T-helper 2 cell treated with Interferon-gamma antibody and Interleukin-4, amounts not matched to agents 5 μg/mL and 100 μg/mL, for 36 hours (primary cell): ENCODE results near the gene ACAD10.
"Not testable (repeated sequence)": the region's sequence is repeated elsewhere in the genome, so short reads cannot be mapped to it uniquely, and the experiment has no call there.

Experiments
- DNase-seq: peaks from one replicate; pipeline ENCODE4 v3.0.0; 2021; ENCODE audit warnings: low spot score
- H3K27ac Mint-ChIP-seq: one replicate; pipeline ENCODE4 v1.8.0; 2021; ENCODE audit warnings: mild to moderate bottlenecking, mixed read lengths
- H3K27me3 Mint-ChIP-seq: one replicate; pipeline ENCODE4 v1.8.0; 2021; ENCODE audit warnings: low read depth, mixed read lengths
- H3K36me3 Mint-ChIP-seq: one replicate; pipeline ENCODE4 v1.8.0; 2021; ENCODE audit warnings: low read depth, mixed read lengths
- H3K4me1 Mint-ChIP-seq: one replicate; pipeline ENCODE4 v1.8.0; 2021; ENCODE audit warnings: low read depth, mixed read lengths
- H3K4me3 Mint-ChIP-seq: one replicate; pipeline ENCODE4 v1.8.0; 2022; ENCODE audit warnings: mild to moderate bottlenecking, moderate library complexity, mixed read lengths
- H3K9me3 Mint-ChIP-seq: one replicate; pipeline ENCODE4 v1.8.0; 2021; ENCODE audit warnings: mixed read lengths

The ACAD10 gene

DNA sequence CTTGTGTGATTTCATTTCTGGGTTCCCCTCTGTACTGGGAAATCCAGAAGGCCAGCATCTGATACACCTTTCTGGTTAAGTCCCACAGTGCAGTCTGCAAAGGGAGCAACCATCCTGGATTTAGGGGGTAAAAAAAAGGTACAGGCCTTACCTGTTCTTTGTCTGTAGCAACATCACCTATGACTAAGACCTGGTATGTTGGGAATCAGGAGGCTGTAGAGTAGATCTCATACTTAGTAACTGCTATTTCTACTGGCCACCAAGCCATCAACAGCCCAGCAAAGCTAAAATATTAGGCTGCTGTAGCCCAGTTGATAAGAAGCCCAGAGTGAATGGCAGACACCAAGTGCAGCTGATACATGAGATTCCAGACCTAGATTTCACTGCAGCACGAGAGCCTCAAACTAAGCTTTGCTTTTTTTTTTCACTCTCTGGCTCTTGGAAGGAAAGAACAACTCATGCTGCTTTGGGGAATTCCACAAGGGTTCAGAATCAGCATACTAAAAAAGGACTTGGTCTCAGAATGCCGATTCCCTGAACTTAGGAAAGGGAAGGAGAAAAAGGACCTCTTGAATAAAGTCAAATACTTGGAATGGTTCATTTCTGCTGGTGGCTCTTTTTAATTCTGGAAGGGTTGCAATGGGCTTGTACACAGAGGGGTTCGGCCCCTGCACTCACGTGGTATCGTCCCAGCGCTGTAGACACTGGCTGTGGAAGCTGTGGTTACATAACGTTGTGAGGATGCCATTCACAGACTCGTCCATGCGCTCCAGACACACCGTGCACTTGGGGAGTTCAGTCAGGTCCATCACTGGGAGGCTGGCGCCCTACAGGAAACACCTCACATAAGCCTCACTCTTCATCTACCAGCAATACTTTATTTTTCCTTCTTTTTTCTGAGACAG lies 20.6 kb upstream of the ACAD10 start:
- peaks cover 37% of the 10 kb centered on the region for H3K36me3 Mint-ChIP-seq
- DNase-seq, result no peak
- H3K27ac Mint-ChIP-seq, result no peak overlapping the region
- H3K27me3 Mint-ChIP-seq, result no peaks in the 10 kb centered on the region
- H3K9me3 Mint-ChIP-seq, result no peaks in the 10 kb centered on the region
- peaks cover 1% of the 10 kb centered on the region for H3K4me1 Mint-ChIP-seq
- no peak overlapping the region for H3K4me3 Mint-ChIP-seq

GRCh38 chr12:111672822-111673381 lies 13.0 kb upstream of the ACAD10 start:
- no peak overlapping the region for H3K27ac Mint-ChIP-seq
- no peak for DNase-seq
- no peaks in the 10 kb centered on the region for H3K4me1 Mint-ChIP-seq

GRCh38 chr12:111673503-111673902 lies 12.3 kb upstream of the ACAD10 start:
- H3K4me3 Mint-ChIP-seq, result no peak overlapping the region
- no peaks in the 10 kb centered on the region for H3K27me3 Mint-ChIP-seq
- no peak overlapping the region for H3K27ac Mint-ChIP-seq
- peaks cover 24% of the 10 kb centered on the region for H3K36me3 Mint-ChIP-seq
- no peaks in the 10 kb centered on the region for H3K4me1 Mint-ChIP-seq
- no peaks in the 10 kb centered on the region for H3K9me3 Mint-ChIP-seq
- DNase-seq, result no peak

More at GRCh38 chr12:111672822-111673381, 13.0 kb upstream of the ACAD10 start:
- H3K36me3 Mint-ChIP-seq, result peaks cover 24% of the 10 kb centered on the region
- H3K27me3 Mint-ChIP-seq, result no peaks in the 10 kb centered on the region
- H3K4me3 Mint-ChIP-seq, result no peak overlapping the region
- no peaks in the 10 kb centered on the region for H3K9me3 Mint-ChIP-seq

GRCh38 chr12:111677186-111677585 lies 8.7 kb upstream of the ACAD10 start:
- no peaks in the 10 kb centered on the region for H3K4me1 Mint-ChIP-seq

DNA sequence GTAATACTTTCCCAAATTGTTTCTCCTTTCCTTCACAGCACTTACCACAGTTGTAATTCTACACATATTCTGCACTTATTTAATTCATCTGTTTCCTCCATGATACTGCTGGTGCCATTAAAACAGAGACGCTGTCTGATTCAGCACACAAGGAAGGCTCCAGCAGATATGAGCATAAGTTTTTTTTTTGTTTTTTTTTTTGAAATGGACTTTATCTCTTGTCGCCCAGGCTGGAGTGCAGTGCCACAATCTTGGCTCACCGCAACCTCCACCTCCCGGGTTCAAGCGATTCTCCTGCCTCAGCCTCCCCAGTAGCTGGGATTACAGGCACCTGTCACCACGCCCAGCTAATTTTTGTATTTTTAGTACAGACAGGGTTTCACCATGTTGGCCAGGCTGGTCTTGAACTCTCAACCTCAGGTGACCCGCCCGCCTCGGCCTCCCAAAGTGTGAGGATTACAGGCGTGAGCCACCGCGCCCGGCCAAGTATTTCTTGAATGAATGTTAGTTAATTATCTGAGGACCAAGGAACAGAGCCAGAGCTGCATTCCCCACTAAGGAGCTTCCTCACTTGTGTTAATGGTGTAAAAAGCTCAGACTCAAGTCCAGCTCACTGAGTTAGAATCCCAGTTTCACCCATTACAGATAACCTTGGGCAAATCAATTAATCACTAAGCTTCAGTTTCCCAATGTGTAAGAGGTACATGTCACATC lies 1.2 kb upstream of the ACAD10 start:
- Mint-ChIP-seq H3K36me3 (peaks cover 23% of the 10 kb centered on the region), H3K27ac (peak overlapping the region; percentile 98), H3K4me3 (peak overlapping the region; percentile 98), H3K4me1 (peaks cover 26% of the 10 kb centered on the region)
- H3K27me3 Mint-ChIP-seq, DNase-seq, H3K9me3 Mint-ChIP-seq: not testable (repeated sequence)

More at GRCh38 chr12:111677186-111677585, 8.7 kb upstream of the ACAD10 start:
- no peak overlapping the region for H3K4me3 Mint-ChIP-seq
- peaks cover 25% of the 10 kb centered on the region for H3K36me3 Mint-ChIP-seq
- H3K9me3 Mint-ChIP-seq, result no peaks in the 10 kb centered on the region
- no peaks in the 10 kb centered on the region for H3K27me3 Mint-ChIP-seq
- DNase-seq, result no peak
- no peak overlapping the region for H3K27ac Mint-ChIP-seq

GRCh38 chr12:111685322-111685810 lies 487 bp upstream of the ACAD10 start:
- peaks cover 2% of the 10 kb centered on the region for H3K27me3 Mint-ChIP-seq
- no peak for DNase-seq
- peak overlapping the region; percentile 98 for H3K27ac Mint-ChIP-seq
- H3K4me1 Mint-ChIP-seq, result peaks cover 26% of the 10 kb centered on the region
- peak overlapping the region; percentile 98 for H3K4me3 Mint-ChIP-seq
- H3K9me3 Mint-ChIP-seq, result no peaks in the 10 kb centered on the region
- peaks cover 23% of the 10 kb centered on the region for H3K36me3 Mint-ChIP-seq

DNA sequence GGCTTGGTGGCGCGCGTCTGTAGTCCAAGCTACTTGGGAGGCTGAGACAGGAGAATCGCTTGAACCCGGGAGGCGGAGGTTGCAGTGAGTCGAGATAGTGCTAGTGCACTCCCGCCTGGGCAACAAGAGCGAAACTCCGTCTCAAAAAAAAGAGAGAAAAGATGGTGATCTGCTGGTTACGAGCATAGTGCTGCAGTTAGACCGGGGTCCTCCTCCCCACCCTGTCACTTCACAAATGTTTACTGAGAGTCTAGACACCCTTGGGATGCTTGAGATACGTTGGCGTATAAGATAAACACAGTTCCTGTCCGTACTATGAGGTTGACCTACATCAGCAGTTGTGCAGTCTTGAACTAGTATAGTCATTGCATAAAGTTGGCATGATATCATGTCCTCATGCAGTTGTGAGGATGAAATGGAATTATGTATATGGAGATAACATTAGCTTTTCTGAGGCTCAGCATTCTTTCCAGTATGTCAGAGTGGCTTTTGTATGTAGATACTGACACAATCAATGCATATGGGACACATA lies 787 bp downstream of the ACAD10 start:
- Mint-ChIP-seq H3K36me3 (peaks cover 19% of the 10 kb centered on the region), H3K27me3 (peaks cover 2% of the 10 kb centered on the region), H3K9me3 (no peaks in the 10 kb centered on the region), H3K4me3 (peak overlapping the region; percentile 98), H3K4me1 (peaks cover 26% of the 10 kb centered on the region), H3K27ac (peak overlapping the region; percentile 98)
- DNase-seq, result no peak

DNA sequence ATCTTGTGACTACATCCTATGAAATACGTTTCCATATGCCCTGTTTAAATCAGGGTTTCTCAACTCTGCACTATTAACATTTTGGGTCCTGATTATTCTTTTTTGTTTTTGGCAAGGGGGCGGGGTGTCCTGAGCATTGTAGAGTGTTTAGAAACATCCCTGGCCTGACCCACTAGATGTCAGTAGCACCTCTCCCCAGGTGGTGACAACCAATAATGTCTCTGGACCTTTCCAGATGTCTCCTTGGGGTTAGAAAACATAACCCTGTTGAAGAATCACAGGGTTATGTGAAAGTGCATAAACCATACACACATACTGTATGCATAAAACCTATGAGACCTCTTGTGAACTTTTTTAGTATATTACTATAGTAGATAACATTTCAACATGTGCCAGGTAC lies 1.4 kb downstream of the ACAD10 start:
- H3K4me1 Mint-ChIP-seq, result peaks cover 26% of the 10 kb centered on the region
- no peak for DNase-seq

GRCh38 chr12:111687952-111688351 lies 2.1 kb downstream of the ACAD10 start:
- Mint-ChIP-seq H3K9me3 (no peaks in the 10 kb centered on the region), H3K4me3 (no peak overlapping the region), H3K36me3 (peaks cover 8% of the 10 kb centered on the region), H3K4me1 (peaks cover 26% of the 10 kb centered on the region), H3K27me3 (peaks cover 2% of the 10 kb centered on the region), H3K27ac (no peak overlapping the region)
- DNase-seq, result no peak

More for the DNA sequence above, 1.4 kb downstream of the ACAD10 start:
- peaks cover 12% of the 10 kb centered on the region for H3K36me3 Mint-ChIP-seq
- H3K27me3 Mint-ChIP-seq, result peaks cover 2% of the 10 kb centered on the region
- H3K27ac Mint-ChIP-seq, result no peak overlapping the region
- peak overlapping the region; percentile 98 for H3K4me3 Mint-ChIP-seq
- H3K9me3 Mint-ChIP-seq, result no peaks in the 10 kb centered on the region

DNA sequence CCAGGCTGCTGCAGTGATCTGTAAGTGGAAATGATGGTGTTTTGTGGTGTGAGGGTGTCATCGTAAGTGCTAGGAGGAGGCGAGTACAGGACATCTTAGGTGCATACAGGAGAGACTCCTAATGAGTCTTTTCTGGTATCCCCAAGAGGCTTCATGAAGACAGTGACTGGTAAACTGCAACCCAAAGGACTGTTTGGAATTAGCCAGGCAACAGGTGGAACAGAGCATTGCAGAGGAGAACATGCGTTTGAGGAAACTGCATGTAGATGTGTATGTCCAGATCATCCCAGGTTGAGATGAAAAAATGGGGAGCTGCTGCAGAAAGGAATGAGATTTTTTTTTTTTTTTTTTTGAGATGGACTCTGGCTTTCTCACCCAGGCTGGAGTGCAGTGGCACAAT lies 5.4 kb downstream of the ACAD10 start:
- Mint-ChIP-seq H3K4me1 (peaks cover 14% of the 10 kb centered on the region), H3K9me3 (no peaks in the 10 kb centered on the region), H3K4me3 (no peak overlapping the region), H3K36me3 (peaks cover 13% of the 10 kb centered on the region), H3K27me3 (no peaks in the 10 kb centered on the region), H3K27ac (no peak overlapping the region)
- DNase-seq, result no peak

- Mint-ChIP-seq H3K36me3 (peaks cover 12% of the 10 kb centered on the region), H3K4me1 (peaks cover 2% of the 10 kb centered on the region), H3K27me3 (no peaks in the 10 kb centered on the region), H3K9me3 (no peaks in the 10 kb centered on the region), H3K4me3 (no peak overlapping the region), H3K27ac (no peak overlapping the region)
- DNase-seq, result no peak
Observed at GRCh38 chr12:111692575-111693210, 6.8 kb downstream of the ACAD10 start.

- H3K36me3 Mint-ChIP-seq, result peaks cover 12% of the 10 kb centered on the region
- H3K4me3 Mint-ChIP-seq, result no peak overlapping the region
- no peaks in the 10 kb centered on the region for H3K4me1 Mint-ChIP-seq
- no peaks in the 10 kb centered on the region for H3K9me3 Mint-ChIP-seq
- DNase-seq, result no peak
- no peaks in the 10 kb centered on the region for H3K27me3 Mint-ChIP-seq
- no peak overlapping the region for H3K27ac Mint-ChIP-seq
Observed at GRCh38 chr12:111693818-111694217, 8.0 kb downstream of the ACAD10 start.

GRCh38 chr12:111699962-111700361 lies 14.1 kb downstream of the ACAD10 start:
- peaks cover 19% of the 10 kb centered on the region for H3K36me3 Mint-ChIP-seq
- H3K9me3 Mint-ChIP-seq, result no peaks in the 10 kb centered on the region
- no peak overlapping the region for H3K4me3 Mint-ChIP-seq
- H3K4me1 Mint-ChIP-seq, result no peaks in the 10 kb centered on the region
- H3K27ac Mint-ChIP-seq, result no peak overlapping the region
- DNase-seq, result no peak
- no peaks in the 10 kb centered on the region for H3K27me3 Mint-ChIP-seq
